Endometrium (tissue), 2 donors: ENCODE results near the gene TXNDC2.

ENCODE experiments used
- FAIRE-seq: peaks from 2 replicates; lab custom pipeline; 2012; peaks lifted over from hg19 to GRCh38; lab: Jason Lieb, UNC
- donor health status: control.
- donor health status: control.

TXNDC2 gene

GRCh38 chr18:9913526-9914333 lies 28.0 kb downstream of the TXNDC2 start, which contains the start of gene VAPA:
TSS of gene VAPA (plus strand) at chr18:9914016. CDS start at chr18:9914257, 241 bp downstream.
- no peak for FAIRE-seq

- no peak for FAIRE-seq
Measured at GRCh38 chr18:9914334-9914583, 28.5 kb downstream of the TXNDC2 start.

DNA sequence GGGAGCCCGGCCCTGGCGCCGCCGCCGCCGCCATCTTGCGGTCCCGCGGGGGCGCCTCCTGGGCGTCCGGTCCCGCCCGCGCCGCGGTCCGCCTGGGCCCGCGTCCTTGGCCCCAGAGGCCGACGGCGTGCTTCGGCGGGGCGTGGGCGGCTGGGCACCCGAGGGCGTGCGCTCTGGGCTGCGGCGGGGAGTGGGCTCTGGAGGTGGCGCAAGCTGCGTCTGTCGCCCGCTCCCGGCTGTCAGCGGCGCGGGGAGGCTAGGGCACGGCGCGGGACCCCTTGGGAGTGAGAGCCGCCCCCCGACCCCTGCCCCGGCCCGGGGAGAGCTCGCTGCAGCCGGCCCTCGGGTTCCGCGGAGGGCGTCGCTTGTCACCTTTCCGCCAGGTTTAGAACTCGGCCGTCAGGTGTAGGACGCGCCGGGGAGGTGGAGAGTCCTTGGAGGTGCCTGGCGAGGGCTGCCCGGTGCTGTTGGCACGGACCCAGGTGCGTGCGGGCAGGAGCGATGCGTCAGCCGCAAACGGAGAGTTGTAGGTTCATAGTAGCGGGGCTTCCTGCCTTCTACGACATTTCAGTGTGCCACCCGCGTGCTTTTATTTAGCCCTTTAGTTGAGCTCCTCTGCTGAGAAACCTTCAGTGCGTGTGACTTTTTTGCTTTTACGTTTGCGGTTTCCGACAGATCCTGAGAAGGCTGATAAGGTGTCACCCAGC lies 29.0 kb downstream of the TXNDC2 start:
- no peak for FAIRE-seq

DNA sequence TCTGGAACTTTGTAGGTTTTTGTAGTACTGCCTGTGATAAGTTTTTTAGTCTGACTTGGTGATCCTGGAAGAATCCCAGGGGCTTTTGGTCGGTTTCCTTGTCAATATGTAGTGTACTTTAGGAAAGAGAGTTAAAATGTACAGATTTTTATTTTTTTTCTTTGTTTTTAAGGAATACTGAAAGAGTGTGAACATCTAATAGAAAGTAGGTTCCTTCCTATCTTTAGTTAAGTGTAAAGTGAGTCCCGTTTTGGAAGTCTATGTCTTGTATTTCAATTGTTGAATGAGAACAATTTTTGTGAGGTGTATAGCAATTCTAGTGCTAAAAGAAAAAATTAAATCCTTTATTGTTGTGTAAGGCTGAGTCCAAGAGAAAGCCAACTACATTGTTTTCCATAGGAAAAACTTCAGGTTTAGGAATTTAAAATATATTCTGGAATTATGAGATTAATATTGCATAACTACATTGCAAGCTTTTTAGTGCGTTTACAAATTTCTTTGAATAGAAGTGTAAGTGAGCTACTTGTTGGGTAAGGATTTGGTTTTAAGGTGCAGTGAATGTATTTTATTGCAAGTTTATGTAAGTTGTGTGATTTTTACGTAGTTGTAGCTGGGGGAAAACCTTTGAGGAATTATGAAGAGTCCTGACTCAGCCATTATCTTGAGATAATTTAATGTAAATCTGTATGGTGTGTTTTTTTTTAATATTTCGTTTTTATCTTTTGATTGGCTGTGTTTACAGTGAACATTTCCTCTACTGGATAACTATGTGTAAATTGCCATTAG lies 29.7 kb downstream of the TXNDC2 start:
- FAIRE-seq, result no peak

- FAIRE-seq, result no peak
Measured at GRCh38 chr18:9916077-9916639, 30.4 kb downstream of the TXNDC2 start.

- no peak for FAIRE-seq
Measured at GRCh38 chr18:9916808-9917207, 31.0 kb downstream of the TXNDC2 start.

DNA sequence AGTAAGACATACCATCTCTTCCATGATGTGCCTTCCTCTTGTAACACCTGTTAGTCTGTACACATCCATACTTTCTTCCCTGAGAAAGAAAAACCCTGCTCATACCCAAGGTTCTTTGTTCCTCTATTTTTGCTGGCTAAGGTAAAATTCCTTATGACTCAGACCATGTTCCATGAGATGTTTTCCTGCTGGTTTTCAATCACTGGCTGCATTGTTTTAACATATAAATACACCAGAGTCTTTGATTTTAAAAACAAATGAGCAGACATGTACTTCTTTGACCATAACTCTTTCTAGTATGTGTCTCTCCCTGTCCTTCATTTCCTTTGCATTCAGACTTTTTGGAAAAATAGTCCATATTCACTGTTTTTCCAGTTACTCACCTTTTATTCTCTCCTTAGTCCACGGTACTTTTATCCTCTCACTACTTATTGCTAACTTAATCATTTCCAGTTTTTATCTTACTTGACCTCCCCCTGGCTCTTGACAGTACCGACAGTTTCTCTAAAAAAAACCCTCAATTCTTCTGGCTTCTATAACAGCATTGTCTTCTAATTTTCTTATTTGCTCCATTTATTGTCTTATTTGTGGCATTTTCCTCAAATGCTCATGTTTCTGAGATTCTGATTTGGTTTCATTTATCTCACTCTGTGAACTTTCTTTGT lies 32.4 kb downstream of the TXNDC2 start:
- no peak for FAIRE-seq

DNA sequence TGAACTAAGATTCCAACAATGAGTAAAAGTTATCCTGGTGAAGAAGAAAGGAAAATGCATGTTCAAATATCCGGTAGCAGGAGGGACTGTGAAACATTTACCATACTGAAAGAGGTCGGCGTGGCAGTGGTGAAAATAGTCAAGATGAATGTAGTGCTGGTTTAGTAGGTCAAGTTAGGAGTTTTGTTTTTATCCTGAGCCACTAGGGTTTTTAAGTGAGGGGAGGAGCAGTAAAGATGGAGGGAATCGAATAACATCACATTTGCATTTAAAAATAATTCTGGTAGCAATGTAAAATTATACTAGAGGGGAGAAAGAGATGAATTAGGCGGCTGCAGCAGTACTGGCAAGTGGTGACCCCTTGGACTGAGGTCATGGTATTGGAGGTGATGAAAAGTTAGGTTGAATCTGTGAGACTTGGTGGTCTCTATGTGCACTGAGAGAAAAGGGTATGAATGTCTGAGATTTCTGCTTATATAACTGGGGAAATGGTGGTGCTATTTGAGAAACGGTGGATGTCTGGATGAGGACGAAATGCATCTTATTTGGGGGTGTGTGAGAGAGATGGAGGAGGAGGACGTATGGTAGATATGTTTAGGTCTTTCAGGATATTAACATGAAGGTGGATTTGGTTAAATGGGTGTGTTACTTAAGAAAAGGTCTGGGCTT lies 33.9 kb downstream of the TXNDC2 start:
- FAIRE-seq, result no peak

DNA sequence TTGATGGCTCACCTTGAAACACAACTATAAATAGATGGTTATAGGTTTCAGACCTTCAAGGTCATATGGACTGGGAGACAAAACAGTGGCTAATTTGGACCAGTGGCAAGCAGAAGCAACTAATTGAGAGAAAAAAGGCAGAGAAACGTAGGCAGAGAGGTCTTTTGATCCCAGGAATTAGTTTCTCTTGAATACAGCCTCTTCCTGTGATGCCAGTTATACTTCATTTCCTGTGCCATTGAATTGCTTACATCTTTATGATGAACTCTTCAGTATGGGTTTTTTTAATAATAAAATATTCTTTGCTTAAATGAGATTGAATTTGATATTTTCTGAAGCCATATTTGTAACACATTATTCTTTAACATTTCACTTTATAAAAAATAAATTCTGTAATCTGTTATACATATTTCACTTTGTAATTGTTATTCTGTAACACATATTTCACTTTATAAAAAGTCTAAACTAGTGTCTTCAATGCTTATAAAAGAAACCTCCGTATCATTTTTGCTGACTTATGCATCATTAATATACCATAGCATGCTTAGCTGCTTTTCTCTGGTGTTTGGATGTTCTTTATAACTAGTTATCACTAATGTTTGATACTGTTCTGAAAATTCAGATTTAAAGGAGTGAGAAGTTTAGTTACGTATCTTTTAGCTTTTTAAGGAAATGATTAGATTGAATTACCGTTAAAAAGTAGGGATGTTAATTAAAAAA lies 37.0 kb downstream of the TXNDC2 start:
- no peak for FAIRE-seq

DNA sequence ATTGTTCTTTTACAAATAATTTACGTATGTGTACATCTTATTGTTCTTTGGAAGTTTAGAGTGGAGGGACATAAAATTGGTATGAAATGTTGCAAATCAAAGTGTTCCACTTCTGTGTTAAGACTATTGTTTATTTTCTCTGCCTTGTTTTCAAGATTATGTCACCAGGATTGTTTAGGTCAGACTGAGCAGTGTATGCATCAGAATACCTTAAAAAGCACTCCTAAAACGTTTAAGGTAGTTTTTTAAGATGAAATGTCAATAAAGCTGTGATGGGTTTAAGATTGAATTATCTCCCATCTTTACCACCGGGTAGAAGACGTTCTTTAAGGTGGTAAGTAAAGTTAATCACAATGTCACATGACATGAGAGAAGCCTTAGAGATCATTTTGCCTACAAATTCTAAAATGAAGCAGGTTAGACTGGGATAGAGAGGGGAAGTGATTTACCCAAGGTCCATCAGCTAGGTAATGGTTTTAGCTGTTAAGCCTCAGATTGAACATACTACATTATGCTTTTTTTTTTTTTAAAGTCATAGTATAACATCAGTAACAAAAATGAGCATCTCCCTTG lies 38.7 kb downstream of the TXNDC2 start:
- FAIRE-seq, result no peak

- no peak for FAIRE-seq
Measured at GRCh38 chr18:9925369-9925768, 39.6 kb downstream of the TXNDC2 start.

DNA sequence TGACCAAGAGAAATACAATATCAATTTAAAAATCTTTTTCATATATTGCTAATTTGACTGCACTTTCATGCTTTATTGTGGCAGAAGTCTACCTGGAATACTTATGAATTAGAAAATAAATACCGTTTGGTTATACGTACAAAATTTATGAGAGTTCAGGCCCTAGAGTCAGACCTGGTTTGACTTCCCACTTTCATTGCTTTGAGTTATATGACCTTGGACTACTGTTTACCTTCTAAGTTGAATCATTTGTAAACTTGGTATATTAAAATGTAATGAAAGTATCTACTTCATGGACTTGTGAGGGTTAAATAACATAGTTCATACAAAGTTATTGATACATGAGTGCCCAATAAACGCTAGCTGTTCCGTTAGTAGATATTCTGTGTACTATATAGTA lies 40.0 kb downstream of the TXNDC2 start:
- no peak for FAIRE-seq

GRCh38 chr18:9926223-9926894 lies 40.6 kb downstream of the TXNDC2 start:
- no peak for FAIRE-seq

- no peak for FAIRE-seq
Measured at GRCh38 chr18:9926977-9927376, 41.2 kb downstream of the TXNDC2 start.

DNA sequence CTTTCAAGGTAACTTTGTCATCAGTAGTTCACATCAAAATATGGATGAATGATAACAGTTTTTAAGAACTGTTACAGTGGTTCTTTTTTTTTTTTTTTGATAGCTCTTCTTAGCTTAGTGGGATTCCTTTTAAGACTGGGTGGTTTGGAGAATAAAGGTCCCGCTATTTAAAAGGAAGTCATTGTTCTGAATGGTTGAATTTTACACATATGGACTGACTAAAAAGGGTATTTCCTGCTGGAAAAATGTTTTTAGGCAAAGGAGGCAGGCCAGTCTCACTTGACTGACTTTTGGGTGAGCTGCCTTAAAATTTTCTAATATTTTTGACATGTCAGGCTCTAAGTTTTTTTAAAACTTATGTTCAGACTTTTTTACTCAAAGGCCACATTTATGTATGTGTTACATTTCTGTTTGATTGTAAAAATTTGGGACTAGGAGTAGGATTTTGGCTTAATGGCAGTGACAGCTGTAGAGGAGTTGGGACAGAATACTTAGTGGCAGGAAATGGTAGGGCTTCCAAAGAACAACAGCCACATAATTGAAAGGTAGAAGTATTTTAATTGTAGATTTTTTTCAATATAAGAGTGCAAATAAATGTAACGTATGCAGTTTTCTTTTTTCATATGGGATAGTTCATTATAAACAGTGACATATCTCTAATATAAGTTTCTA lies 41.8 kb downstream of the TXNDC2 start:
- FAIRE-seq, result no peak

DNA sequence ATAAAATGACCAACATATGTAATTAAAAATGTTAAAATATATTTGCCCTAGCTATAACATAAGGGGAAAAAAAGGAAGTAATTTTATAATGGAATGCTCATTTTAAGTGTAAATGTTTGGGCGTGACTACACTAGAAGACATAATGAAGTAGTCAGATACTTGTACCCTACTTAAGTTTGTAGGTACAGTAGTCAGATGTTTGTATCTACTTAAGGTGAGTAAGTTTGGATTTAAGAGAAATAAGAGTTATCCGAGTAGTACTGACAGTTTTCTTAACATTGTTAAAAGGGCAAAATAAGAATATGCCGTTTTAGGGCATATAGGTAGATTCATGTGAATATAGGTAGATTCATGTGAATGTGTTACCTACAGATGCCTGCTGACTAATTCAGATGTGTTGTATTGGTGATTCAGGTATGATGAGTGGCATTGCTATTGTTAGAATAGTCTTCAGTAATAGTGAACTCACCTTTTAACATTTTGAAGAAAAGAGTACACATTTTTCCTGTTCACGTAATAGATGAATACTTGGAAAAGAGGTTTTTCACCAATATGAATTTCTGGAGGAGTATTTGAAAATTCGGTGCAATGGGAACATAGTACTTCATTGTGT lies 43.0 kb downstream of the TXNDC2 start:
- no peak for FAIRE-seq

DNA sequence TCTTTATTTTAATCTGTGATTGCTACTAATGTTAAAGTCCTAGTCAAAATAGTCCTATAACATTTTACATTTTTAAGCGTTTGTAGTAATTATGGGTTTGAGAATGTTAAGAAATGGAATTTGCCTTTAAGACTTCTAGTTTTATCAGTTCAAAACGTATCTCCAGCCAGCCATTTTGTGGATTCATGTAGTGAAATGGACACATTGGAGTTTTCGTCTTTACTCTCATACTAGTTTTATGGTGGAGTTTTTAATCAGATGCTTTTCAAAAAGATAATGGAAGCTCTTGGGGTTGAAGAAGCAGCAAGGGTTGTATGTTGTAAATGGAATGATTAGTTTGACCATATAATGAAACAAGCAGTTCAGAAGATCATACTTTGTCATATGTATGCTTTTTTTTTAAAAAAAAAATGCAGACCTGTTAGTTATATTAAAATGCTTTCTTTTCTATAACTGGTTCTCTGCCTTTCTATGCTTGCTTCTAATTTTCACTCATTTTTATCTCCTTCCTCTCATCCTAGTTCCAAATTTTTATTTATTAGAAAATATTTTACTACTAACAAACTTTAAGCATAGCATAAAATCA lies 44.6 kb downstream of the TXNDC2 start:
- no peak for FAIRE-seq

GRCh38 chr18:9931146-9931545 lies 45.4 kb downstream of the TXNDC2 start:
- no peak for FAIRE-seq

DNA sequence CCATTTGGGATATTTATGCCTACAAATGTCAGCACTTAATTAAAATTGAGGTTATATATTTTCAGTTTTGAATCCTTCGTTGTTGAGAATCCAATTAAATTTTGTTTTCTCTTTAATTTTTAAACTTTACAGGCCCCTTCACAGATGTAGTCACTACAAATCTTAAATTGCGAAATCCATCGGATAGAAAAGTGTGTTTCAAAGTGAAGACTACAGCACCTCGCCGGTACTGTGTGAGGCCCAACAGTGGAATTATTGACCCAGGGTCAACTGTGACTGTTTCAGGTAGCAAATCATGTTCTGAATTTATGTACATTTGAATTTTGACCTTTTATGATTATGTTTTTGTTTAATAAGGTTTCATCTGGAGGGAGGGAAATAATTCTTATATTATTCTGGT lies 45.9 kb downstream of the TXNDC2 start:
- FAIRE-seq, result no peak
